Fibroblast of skin of right biceps (primary cell): ENCODE results near the gene EBLN1.
A peak's percentile ranks its signal among the peaks of the same experiment; 100 is the strongest.
"Not testable (repeated sequence)": the region's sequence is repeated elsewhere in the genome, so short reads cannot be mapped to it uniquely, and the experiment has no call there.

Source experiments
- DNase-seq: peaks from one replicate; pipeline ENCODE4 v3.0.0-alpha.2; 2013

EBLN1 gene

DNA sequence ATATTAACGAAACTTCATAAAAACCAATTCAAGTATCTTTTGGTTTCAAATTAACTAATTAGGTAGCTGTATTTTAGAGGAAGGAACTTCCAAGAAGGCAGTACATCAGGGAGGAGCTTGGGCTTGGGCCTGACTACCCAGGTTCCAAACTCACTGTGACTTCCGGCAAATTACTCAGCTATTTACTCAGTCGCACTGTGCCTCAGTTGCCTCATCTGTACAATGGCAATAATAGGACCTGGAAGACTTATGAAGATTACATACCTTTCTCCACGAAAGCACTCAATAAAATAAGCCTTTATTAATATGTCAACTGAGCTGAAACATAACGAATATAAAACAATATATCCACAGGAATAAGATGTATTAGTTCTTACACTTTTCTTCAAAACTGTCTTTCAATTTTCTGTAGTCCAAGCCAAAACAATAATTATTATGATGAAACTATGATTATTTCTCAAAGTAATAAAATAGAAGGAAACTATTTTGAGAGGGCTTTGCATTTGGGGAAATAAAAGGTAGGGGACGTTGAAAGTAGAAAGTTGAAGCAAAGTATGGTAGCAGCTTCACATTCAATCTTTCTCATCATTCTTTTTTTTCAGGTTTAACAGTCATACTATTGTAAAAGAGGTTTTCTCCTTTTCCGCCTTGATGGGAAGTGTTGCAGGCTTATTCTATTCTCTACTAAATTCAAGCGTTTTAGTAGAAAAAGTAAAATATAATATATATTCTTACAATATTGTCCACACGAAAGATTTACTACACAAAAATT, 10.5 kb upstream of the EBLN1 start:
- DNase-seq = no peak

DNA sequence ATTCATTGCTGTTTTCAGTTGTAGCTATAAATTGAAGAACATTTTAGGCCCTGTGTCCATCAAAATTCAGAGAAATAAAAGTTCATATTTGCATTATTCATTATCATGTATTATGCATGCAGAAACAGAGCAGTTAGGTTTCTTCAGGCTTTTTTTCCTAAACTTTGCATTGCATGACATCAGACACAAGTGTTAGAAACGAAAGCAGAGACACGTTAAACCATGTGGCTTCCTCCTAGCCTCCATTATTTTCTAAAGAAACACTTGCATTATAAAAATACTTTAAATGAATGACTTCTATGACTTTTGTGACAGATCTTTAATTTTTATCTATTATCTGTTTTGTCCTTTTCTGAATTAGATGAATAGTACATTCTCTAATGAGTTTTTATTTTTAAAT, 8.8 kb upstream of the EBLN1 start:
- no peak for DNase-seq

DNA sequence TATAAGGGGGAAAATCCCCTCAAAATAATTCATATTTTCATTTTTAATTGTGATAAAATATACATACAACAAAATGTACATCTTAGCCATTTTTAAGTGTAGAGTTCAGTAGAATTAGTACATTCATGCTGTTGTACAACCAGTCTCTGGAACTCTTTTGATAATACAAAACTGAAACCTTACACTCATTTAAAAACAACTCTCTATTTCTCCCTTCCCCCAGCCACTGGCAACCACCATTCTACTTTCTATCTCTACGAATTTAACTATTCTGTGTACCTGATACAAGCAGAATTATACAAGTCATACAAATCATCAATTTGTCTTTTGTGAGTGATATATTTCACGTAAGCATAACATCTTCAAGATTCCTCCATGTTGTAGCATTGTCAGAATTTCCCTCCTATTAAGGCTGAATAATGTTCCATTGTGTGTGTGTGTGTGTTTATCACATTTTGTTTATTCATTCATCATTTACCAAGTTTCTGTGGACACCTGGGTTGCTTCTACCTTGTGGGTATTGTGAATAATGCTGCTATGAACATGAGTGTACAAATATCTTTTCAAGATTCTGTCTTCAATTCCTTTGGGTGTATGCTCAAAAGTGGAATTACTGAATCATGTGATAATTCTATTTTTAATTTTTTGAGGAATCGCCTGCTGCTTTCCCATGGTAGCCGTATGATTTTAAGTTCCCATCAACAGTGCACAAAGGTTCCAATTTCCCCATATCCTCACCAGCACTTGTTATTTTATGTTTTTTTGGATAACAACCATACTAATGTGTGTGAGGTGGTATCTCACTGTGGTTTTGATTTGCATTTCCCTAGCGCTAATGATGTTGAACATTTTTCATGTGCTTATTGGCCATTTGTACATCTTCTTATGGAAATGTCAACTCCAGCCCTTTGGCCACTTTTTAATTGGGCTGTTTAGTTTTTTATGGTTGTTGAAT, 4.7 kb upstream of the EBLN1 start:
- no peak for DNase-seq

GRCh38 chr10:22219308-22219707, 1.5 kb upstream of the EBLN1 start:
- DNase-seq = peak; percentile 56

DNA sequence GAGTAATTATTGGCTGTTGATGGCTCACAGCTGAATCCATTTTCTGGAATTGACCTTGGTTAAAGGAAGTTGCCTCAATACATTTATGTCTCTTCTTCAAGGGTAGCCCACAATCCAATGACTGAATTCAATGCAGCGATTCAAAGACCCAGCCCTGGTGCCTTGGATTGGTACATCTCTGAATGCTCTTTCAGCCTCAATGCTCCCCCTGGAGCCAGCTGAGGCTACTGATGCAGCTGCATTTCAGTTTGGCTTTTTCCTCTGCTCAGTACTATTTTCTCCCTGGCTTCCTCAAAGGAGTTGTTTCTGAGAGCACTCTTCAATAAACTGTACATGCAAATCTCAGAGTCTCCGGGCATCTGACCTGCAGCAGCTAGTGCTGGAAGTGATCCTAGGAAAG, 633 bp upstream of the EBLN1 start:
- no peak for DNase-seq

- DNase-seq = not testable (repeated sequence)
Observed at GRCh38 chr10:22217084-22217483, 731 bp downstream of the EBLN1 start.

GRCh38 chr10:22210267-22210666, 7.5 kb downstream of the EBLN1 start:
- no peak for DNase-seq

DNA sequence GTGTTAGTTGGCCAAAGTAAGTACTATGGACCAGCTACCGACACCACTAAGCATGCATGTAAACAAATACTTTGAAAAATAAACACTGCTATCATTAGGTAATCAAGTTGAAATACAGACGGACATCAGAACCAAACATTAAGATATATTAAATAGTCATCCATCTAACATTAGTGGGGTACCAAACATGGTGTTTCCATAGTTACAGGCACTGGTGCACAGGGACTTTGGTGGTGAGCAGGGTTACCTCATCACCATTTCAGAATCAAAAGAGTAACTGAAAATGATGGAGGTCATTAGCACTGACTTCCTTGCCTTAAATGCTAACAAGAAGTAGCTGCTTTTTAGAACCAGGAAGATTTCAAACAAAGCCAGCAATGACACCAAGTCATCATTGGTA, 23.9 kb downstream of the EBLN1 start:
- DNase-seq = no peak

DNA sequence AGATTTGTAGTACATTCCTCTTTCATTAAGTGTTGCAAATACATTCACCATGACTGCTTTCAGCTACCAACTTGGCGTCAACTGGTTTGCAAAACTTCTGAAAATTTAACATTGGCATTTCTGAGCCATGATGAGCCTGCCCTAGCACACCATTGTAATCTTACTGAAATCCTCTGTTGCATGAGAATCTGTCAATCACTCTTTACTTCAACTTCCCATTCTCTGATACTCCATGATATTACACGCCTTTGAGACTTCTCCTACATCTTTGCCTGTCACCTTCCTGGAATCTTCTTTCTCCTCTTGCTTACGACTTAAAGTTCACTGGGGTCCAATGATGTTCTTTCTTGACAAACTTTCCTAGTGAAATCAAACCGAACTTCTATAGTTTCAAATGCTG, 32.2 kb downstream of the EBLN1 start:
- DNase-seq = no peak

DNA sequence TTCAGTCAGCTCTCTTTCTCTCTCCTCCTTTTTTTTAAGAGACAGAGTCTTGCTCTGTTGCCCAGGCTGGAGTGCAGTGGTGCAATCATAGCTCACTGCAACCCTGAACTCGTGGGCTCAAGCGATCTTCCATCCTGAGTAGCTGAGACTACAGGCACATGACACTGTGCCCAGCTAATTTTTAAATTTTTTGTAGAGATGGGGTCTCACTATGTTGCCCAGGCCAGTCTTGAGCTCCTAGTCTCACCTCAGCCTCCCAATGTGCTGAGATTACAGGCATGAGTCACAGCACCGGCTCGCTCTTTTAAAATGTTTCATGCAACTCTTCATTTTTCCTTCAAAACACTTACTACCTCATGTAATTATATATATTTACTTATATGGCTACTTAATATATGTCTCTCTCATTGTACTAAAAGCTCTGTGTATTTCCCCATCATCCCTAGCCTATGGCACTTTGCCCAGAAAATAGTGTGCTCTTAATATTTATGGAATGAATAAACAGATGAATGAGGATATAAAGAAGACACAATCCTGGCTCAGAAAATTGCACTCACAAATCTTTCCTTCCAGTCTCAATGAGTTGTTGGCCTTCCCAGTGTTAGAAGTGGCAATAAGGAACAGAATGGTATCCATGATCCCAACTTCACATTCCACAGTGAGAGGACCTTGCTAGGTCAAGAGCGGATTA, 33.9 kb downstream of the EBLN1 start:
- DNase-seq = peak; percentile 23

GRCh38 chr10:22180724-22181123, 37.1 kb downstream of the EBLN1 start:
- DNase-seq = no peak

- DNase-seq = no peak
Observed at GRCh38 chr10:22174442-22174841, 43.4 kb downstream of the EBLN1 start.

GRCh38 chr10:22171131-22171530, 46.7 kb downstream of the EBLN1 start:
- no peak for DNase-seq

GRCh38 chr10:22170582-22170981, 47.2 kb downstream of the EBLN1 start:
- DNase-seq = no peak

- DNase-seq = no peak
Observed at GRCh38 chr10:22159979-22160378, 57.8 kb downstream of the EBLN1 start.

- no peak for DNase-seq
Observed at GRCh38 chr10:22159180-22159579, 58.6 kb downstream of the EBLN1 start.
